ENCODE data around the gene SIGMAR1. TPM values are rescaled to one million over a fixed set of nuclear protein-coding genes. Genes with fewer than 3 reads are reported as not detected.

SIGMAR1 gene
- total and polyA plus RNA-seq, 4 donors = 116 to 210 (median 178) TPM

- Histone ChIP-seq H3K27ac (ENCODE audit: low read depth in 1 of 2, low read length in 2 of 2) (peak overlapping the region; percentile 39 to 66), H3K27me3 (ENCODE audit: control insufficient read depth in 4 of 4, insufficient read depth in 4 of 4, low read length in 3 of 4) (peaks cover 0 to 2% (median 0%) of the 10 kb centered on the region in 4 donors), H3K9ac (ENCODE audit: low read depth in 1 of 2, low read length in 2 of 2) (peak overlapping the region in 1 of 2 donors; percentile 19), H3K4me3 (ENCODE audit: low read depth in 1 of 3, low read length in 3 of 3) (no peak overlapping the region), H3K36me3 (ENCODE audit: control insufficient read depth in 4 of 4, insufficient read depth in 3 of 4, low read depth in 1 of 4, low read length in 3 of 4) (no peaks in the 10 kb centered on the region), H3K9me3 (ENCODE audit: control insufficient read depth in 4 of 4, low read length in 3 of 4) (no peaks in the 10 kb centered on the region), H3K4me1 (ENCODE audit: control insufficient read depth in 4 of 4, insufficient read depth in 4 of 4, low read length in 3 of 4) (peaks cover 22 to 65% (median 50%) of the 10 kb centered on the region in 4 donors)
- WGBS = 6% methylated on average over 26 of the region's 26 CpGs
- TF ChIP-seq RAD21 (IDR thresholded peaks at IDR 0.05) (no peak), YY1 (IDR thresholded peaks at IDR 0.05) (no peak), NR2F2 (IDR thresholded peaks at IDR 0.05) (peak; percentile 76), SP1 (IDR thresholded peaks at IDR 0.05) (peak; percentile 36), HNF4G (IDR thresholded peaks at IDR 0.05) (no peak), EGR1 (IDR thresholded peaks at IDR 0.05; ENCODE audit: low read depth in 2 of 2) (no peak), HNF4A (conservative IDR thresholded peaks at IDR 0.05) (peak; percentile 56 to 64), ATF3 (IDR thresholded peaks at IDR 0.05) (no peak), RXRA (IDR thresholded peaks at IDR 0.05) (peak in 1 of 2 donors; percentile 35), GABPA (IDR thresholded peaks at IDR 0.05 in 1 of 2, conservative IDR thresholded peaks at IDR 0.05 in 1 of 2) (no peak), FOXA1 (IDR thresholded peaks at IDR 0.05) (no peak)
- TF ChIP-seq, protein P1, sequence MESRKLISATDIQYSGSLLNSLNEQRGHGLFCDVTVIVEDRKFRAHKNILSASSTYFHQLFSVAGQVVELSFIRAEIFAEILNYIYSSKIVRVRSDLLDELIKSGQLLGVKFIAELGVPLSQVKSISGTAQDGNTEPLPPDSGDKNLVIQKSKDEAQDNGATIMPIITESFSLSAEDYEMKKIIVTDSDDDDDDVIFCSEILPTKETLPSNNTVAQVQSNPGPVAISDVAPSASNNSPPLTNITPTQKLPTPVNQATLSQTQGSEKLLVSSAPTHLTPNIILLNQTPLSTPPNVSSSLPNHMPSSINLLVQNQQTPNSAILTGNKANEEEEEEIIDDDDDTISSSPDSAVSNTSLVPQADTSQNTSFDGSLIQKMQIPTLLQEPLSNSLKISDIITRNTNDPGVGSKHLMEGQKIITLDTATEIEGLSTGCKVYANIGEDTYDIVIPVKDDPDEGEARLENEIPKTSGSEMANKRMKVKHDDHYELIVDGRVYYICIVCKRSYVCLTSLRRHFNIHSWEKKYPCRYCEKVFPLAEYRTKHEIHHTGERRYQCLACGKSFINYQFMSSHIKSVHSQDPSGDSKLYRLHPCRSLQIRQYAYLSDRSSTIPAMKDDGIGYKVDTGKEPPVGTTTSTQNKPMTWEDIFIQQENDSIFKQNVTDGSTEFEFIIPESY (IDR thresholded peaks at IDR 0.05) = no peak
- TF ChIP-seq, protein P2, sequence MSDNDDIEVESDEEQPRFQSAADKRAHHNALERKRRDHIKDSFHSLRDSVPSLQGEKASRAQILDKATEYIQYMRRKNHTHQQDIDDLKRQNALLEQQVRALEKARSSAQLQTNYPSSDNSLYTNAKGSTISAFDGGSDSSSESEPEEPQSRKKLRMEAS (IDR thresholded peaks at IDR 0.05) = no peak
- no peak for DNase-seq (ENCODE audit: low spot score)
These were observed 44.5 kb downstream of the SIGMAR1 start for GRCh38 chr9:34592895-34593601.

GRCh38 chr9:34591917-34592866 lies 45.4 kb downstream of the SIGMAR1 start:
- peaks cover 22 to 65% (median 50%) of the 10 kb centered on the region in 4 donors for H3K4me1 ChIP-seq (ENCODE audit: control insufficient read depth in 4 of 4, insufficient read depth in 4 of 4, low read length in 3 of 4)
- no peak overlapping the region for H3K4me3 ChIP-seq (ENCODE audit: low read depth in 1 of 3, low read length in 3 of 3)
- peaks cover 0 to 2% (median 0%) of the 10 kb centered on the region in 4 donors for H3K27me3 ChIP-seq (ENCODE audit: control insufficient read depth in 4 of 4, insufficient read depth in 4 of 4, low read length in 3 of 4)
- peak in 1 of 2 donors; percentile 3 for TF ChIP-seq RAD21 (IDR thresholded peaks at IDR 0.05)
- TF ChIP-seq JUND (IDR thresholded peaks at IDR 0.05) = no peak
- WGBS = 37% methylated on average over 16 of the region's 16 CpGs
- H3K27ac ChIP-seq (ENCODE audit: low read depth in 1 of 2, low read length in 2 of 2) = peak overlapping the region; percentile 39 to 66
- H3K9ac ChIP-seq (ENCODE audit: low read depth in 1 of 2, low read length in 2 of 2) = no peak overlapping the region
- H3K36me3 ChIP-seq (ENCODE audit: control insufficient read depth in 4 of 4, insufficient read depth in 3 of 4, low read depth in 1 of 4, low read length in 3 of 4) = no peaks in the 10 kb centered on the region
- DNase-seq (ENCODE audit: low spot score) = no peak
- no peaks in the 10 kb centered on the region for H3K9me3 ChIP-seq (ENCODE audit: control insufficient read depth in 4 of 4, low read length in 3 of 4)

Data from liver (tissue), 9 donors.